Smooth muscle cell of trachea (primary cell): ENCODE results near the gene MAP3K10. TPM values are rescaled to one million over a fixed set of nuclear protein-coding genes. Genes with fewer than 3 reads are reported as not detected.

Experiments used
- total RNA-seq: library from RNA; depleted of rRNA; stranded (reverse); fragments of >200 nt; gene quantifications from 2 replicates; pipeline ENCODE4 v1.2.1, GENCODE V29; 2014

The MAP3K10 gene
- total RNA-seq: 9.3 and 10.8 TPM in 2 replicates

DNA sequence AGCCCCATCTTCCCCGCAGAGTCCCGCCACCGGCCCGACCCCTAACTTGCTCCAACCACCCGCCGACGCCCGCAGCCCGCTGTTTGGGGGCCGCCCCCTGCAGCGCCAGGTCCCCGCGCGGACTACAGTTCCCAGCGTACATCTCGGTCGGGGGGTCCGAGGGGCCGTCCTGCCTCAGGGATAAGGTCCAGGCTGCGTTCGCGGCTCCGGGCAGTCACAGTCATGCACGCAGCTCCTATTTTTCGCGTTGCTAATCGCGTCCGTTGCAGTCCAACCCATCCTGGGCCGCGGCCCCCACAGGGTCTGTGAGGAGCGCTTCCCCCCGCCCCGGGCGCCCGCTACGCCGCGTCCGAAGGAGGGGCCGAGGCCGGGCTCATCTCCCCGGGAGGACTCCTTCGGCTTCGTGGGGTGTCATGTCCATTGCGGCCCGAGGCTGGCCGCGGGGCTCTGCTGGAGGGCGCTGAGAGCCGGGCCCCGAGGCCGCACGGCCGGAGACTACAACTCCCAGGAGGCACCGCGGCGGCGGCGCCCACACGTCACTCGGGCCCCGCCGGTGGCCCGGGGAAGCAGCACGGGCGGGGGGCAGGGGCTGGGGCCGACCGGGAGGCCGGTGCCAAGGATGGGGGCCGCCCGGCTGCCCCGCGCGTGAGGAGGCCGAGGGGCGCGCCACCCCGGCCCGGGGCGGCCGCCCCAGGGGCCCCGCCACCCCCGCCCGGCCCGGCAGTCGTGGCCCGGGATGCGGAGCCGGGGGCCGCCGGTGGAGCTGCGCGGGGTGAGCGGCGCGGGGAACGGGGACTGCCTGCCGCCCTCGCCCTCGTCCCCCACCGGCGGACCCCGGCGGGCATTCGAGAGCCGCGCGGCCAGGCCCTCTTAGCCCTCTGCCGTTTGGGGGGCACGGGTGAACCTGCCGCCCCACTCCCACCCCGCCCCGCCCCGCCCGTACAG lies at the start of gene MAP3K10:
Gene MAP3K10 (plus strand): TSS at position 536 of the 945 bp plus-strand sequence. CDS start 606 bp downstream, outside the sequence.

DNA sequence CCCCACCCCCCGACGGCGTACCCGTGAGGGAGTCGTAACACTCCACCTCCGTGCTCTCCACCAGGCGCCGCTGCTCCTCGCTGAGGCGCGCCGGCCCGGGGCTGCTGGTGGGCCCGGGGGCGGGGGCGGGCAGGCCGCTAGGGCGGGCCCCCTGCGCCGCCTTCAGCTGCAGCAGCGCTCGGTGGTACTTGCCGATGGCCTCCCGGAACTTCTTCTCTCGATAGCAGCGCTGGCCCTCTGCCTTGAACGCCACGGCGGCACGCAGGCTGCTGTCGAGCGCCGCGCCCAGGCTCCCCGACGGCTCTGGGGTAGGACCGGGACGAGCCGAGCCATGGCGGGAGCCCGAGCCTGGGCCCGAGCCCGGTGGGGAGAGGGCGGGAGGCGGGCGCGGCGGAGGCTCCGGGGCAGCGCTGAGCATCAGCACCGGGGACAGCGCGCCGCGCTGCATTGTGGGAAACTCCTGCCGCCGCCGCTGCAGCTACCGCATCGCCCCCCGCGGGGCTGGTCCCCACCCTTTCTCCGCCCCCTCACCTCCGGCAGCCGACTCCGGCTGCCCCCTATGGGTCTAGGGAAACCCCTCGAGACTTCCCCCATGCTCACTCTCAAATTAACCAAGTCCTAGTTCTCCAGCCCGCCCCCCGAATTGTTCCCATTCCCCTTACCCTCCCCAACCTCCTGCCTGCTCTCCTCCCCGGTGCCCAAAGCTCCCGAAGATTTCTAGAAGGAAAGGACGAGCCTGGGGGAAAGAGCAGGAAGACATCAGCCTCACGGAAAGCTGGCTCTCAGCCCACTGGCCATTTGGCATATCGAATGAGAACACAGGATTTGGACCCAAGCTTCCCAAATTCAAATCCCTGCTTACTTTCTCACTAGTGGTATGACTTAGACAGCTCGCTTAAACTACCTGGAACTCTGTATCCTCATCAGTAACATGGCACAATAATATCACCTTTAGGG lies 27.0 kb downstream of the MAP3K10 start, which contains the start of gene TTC9B:
Gene TTC9B (minus strand): TSS at position 451 of the 957 bp plus-strand sequence. CDS start 3 bp downstream, at position 448.

Other genes with a start within 250 kb of the MAP3K10 start
- 96.3 and 134 TPM in 2 replicates for gene PSMC4, start 220.3 kb upstream of the MAP3K10 start, total RNA-seq
- gene ZNF546, start 194.4 kb upstream of the MAP3K10 start, total RNA-seq: 7.0 and 10.6 TPM in 2 replicates
- 14.9 and 24.1 TPM in 2 replicates for gene ZNF780B, start 135.2 kb upstream of the MAP3K10 start, total RNA-seq
- gene ZNF780A, start 100.5 kb upstream of the MAP3K10 start, total RNA-seq: 18.5 and 27.1 TPM in 2 replicates
- 0.17 TPM in 1 of 2 replicates, not detected in the other for gene TTC9B, start 27.0 kb downstream of the MAP3K10 start, total RNA-seq
- gene CCNP, start 35.3 kb downstream of the MAP3K10 start, total RNA-seq: 0.33 and 0.58 TPM in 2 replicates
- 143 and 162 TPM in 2 replicates for gene AKT2, start 93.9 kb downstream of the MAP3K10 start, total RNA-seq
- 6.0 and 8.1 TPM in 2 replicates for gene C19orf47, start 157.0 kb downstream of the MAP3K10 start, total RNA-seq
- gene PLD3, start 157.3 kb downstream of the MAP3K10 start, total RNA-seq: 199 and 478 TPM in 2 replicates
- 0.17 TPM in 1 of 2 replicates, not detected in the other for gene HIPK4, start 198.8 kb downstream of the MAP3K10 start, total RNA-seq
- 2.2 and 3.8 TPM in 2 replicates for gene PRX, start 222.0 kb downstream of the MAP3K10 start, total RNA-seq
- 15.9 and 19.4 TPM in 2 replicates for gene SERTAD1, start 234.6 kb downstream of the MAP3K10 start, total RNA-seq